GM19324 (cell line): ENCODE measurements around the gene FBXO3.
A peak's percentile ranks its signal among the peaks of the same experiment; 100 is the strongest.

Experiments
- ATAC-seq: cut with Tn5 transposase; IDR thresholded peaks from one replicate; pipeline ENCODE4 v1.9.1; 2021; ENCODE audit warnings: mild to moderate bottlenecking, moderate library complexity; ENCODE audit not compliant: unreplicated experiment, low FRiP score

FBXO3 gene

GRCh38 chr11:33773404-33773986 lies 825 bp downstream of the FBXO3 start:
- ATAC-seq, result no peak

- no peak for ATAC-seq
These were observed 1.4 kb downstream of the FBXO3 start for GRCh38 chr11:33772870-33773269.

DNA sequence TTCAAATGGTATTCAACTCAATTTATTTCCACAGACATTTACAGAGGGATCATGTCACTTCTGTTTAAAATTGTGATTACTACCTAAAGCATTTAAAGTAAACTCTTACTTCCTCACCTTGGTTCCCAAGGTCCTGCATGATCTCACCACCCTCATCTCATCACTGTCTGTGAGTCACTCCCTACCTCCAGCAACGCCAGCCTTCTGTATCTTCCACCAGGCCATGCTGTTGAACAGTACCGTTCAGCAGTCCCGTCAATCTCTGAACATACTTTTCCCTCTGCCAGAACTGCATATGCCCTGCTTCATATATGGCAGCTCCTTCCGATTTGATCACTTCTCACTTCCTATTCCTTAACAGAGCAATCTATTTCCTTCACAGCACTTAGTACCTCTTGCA lies 2.0 kb downstream of the FBXO3 start:
- ATAC-seq, result no peak

DNA sequence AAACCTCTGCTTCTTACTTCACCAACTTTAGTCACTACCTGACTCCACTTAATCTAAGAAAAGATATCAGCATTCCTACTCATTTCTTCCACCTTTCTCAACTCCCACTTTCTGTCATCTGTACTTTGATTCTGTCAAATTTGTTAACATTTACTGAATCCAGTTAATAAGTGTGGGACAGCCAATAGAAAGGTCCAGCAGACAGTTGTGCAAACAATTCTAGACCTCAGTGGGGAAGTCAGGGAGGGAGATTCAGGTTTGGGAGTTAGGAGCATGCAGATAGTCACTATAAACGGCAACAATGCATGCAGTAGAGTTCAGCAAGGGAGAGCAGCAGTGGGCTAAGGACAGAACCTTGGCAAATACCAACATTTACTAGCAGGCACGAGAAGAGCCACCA lies 4.1 kb downstream of the FBXO3 start:
- ATAC-seq, result no peak

GRCh38 chr11:33769542-33769941 lies 4.8 kb downstream of the FBXO3 start:
- ATAC-seq, result no peak

GRCh38 chr11:33767624-33768023 lies 6.7 kb downstream of the FBXO3 start:
- ATAC-seq, result no peak

GRCh38 chr11:33766085-33766484 lies 8.2 kb downstream of the FBXO3 start:
- ATAC-seq, result no peak

GRCh38 chr11:33761471-33761870 lies 12.8 kb downstream of the FBXO3 start:
- ATAC-seq, result no peak

- ATAC-seq, result peak; percentile 84
These were observed 20.9 kb downstream of the FBXO3 start for GRCh38 chr11:33753304-33753967.

DNA sequence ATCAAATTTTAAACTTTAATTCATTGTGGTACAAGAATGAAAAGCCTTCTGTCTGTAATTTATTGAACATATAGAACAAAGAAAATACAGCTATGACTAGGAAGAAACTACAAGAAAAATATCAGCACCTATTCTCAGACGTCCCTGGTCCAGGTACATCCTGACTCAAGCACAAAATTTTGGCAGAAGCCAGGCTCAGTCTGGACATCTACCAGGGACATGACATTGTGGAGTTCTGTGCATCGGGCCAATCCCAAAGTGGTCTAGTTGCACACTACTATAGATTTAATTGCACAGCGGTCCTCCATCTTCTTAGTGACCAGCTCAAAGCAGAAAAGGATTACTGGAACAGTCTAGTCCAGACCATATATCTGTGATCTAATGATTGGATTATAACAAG lies 22.4 kb downstream of the FBXO3 start:
- no peak for ATAC-seq

DNA sequence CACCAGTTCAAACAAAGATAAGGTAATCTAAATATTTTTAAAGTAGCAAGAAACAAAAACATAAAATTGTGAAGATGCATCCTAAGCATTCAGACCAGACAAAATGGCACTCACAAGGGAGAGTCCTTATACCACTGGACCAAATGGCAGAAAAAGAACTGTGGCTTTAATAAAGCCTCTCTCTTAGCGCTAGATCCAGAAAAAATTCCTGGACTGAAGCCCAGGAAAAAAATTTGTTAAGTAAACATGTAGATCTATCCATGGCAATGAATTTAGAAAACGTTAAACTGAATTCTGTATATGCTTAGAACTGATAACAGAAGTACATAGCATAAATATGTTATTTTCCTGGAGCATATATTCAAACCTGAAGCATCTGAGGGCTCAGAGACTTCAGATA lies 26.3 kb downstream of the FBXO3 start:
- no peak for ATAC-seq

DNA sequence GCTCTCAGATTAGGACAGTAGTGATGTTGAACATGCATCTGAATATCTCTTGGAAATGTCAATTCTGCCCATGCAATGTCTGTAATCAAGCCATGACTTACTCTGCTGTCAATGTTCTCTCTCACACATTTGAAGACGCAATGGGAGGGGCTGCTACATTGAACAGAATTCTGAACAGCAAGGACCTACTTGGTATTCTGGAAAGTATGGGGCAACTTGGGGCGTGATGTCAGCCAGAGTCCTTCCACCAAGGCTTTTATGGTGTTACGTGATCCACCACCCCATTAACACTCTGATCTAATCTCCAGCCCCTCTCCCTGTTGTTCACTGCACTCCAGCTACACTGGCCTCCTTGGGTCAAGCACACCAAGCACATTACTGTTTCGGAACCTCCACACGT lies 31.0 kb downstream of the FBXO3 start:
- no peak for ATAC-seq

DNA sequence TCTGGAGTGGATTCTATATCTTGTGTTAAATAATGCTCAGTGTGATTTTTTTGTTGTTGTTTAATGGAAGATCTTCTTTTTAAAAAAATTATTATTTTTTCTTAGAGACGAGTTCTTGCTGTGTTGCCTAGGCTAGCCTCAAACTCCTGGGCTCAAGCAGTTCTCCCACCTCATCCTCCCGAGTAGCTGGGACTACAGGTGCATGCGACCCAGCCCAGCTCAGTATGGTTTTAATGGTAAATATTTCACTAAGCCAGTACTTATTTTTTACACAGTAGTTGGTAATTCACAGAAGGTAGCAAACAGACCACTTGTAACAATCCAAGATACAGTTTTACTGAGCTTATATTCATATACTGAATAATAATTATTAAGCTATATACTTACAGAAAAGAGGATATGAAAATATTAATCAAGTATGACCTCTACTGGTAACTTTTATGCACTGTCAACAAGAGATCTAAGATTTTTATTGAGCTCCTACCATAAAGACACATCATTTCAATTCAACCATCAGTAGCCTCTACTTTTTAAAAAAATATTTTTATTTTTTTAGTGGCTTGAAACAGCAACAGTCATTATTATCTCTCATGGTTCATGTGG lies 32.0 kb downstream of the FBXO3 start:
- no peak for ATAC-seq

GRCh38 chr11:33741806-33742205 lies 32.5 kb downstream of the FBXO3 start:
- ATAC-seq, result no peak

DNA sequence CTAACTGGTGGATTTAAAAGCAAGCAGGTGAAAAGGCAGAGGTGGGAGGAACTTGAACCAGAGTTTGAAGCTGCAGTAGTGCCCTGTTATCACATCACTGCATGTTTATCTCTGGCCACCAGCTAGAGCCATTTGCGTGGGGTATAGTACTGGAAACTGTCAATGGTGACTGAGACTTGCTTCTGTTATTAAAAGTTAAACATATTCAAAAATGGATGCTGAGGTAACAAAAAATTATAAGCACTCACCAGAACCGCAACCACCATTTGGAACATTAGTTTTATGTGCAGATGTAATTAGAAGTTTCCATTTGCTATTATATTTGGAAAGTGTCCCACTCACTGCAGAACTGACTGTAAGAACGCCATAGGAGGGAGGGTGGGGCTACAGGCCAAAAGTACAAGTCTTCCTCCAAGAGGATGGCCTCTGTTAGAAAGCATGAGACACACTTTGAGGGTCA lies 36.9 kb downstream of the FBXO3 start:
- no peak for ATAC-seq

DNA sequence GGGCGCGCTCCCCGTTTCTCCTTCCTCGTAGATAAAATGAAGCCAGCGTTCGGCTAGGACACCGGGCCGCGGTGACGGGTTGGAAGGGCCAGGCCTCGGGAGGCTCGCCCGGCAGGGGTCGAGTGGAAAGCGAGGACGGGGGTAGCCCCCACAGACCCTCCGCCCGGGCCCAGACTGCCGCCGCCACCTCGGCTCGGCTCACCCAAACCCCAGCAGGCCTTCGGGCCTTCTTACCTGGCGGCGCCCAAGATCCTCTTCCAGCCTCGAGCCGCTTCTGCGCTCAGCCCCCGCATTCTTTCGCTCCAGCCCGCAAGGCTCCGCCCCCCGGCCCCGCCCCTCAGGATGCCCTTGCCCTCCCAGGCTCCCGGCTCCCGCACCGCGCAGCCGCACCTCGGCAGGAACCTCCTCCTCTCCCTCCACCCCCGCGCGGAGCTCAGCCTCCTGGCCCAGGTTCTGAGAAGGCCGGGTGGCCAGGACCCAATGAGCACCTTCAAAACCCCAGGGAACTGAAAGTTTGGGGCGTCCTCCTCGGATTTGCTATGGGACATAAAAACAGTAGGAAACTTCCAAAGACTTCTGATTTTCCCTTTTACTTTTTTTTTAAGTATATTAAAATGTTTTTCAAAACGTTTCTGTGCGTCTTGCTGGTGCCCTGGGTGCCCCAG lies 38.0 kb downstream of the FBXO3 start, which contains the start of gene CD59:
Gene CD59 (minus strand): TSS at position 276 of the 665 bp plus-strand sequence. CDS start 13,978 bp downstream, outside the sequence.
- peak; percentile 73 for ATAC-seq

- ATAC-seq, result peak; percentile 50
These were observed 38.8 kb downstream of the FBXO3 start for GRCh38 chr11:33735271-33736147.

- ATAC-seq, result no peak
These were observed 39.7 kb downstream of the FBXO3 start for GRCh38 chr11:33734441-33735270.

DNA sequence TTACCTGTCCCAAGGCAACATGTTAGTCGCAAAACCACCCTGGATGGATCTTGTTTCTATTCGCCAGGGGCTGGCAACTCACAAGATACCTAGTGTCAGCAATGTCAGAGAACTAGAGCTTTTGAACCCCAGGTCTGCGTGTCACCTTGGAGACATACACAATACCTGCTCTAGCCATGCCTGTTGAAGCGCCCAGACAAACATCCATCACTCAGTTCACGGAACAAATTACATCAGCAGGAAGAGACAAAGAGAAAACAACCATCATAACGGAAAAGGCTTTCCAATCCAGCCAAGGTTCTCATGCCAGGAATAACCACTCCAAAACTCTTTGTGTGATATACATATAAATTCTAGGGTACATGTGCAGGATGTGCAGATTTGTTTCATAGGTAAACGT lies 40.3 kb downstream of the FBXO3 start:
- ATAC-seq, result no peak
